LNCaP clone FGC (cell line): ENCODE data around the gene GRHL1.

ENCODE experiments used
- DNase-seq: peaks from one replicate; pipeline ENCODE4 v3.0.0-alpha.2; 2011; ENCODE audit warnings: low read depth
- H3K4me3 ChIP-seq: 2 replicates; pipeline ENCODE4 v1.5.1; 2011; ENCODE audit warnings: mild to moderate bottlenecking, low read depth, low read length, control low read depth
- CTCF ChIP-seq: IDR thresholded peaks from 2 replicates; pipeline ENCODE4 v1.5.1; 2012; ENCODE audit warnings: mild to moderate bottlenecking; ENCODE audit not compliant: control insufficient read depth, insufficient read depth; ENCODE audit errors: extremely low read depth

GRHL1 gene

DNA sequence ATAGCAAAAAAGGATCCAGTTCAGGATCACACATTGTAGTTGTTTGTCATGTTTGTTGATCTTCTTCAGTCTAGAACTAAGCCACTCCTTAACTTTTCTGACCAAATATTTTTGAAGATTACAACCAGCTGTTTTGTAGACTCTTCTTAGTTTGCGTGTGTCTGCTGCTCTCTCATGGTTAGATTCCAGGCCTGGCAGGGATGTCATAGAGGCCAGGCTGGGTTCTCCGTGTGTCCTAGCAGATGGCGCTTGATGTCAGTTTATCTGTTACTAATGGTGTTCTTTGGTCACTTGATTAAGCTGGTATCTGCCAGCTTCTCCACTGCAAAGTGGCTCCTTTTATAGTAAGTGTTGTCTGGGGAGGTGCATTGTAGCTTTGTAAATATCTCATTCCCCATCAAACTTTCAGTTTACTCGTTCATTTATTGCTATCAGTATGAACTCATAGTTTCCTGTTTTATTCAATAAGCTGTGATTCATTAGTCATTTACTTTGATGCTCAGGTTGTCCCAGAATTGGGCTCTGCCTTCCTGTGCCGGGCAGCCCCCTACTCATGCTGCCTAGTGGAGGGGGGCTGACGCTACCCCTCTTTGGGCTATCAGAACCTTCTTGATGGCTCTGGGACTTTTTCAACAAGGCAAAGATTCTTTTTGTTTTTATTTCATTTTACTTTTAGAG, 42.1 kb downstream of the GRHL1 start:
- no peak overlapping the region for H3K4me3 ChIP-seq
- no peak for TF ChIP-seq CTCF

DNA sequence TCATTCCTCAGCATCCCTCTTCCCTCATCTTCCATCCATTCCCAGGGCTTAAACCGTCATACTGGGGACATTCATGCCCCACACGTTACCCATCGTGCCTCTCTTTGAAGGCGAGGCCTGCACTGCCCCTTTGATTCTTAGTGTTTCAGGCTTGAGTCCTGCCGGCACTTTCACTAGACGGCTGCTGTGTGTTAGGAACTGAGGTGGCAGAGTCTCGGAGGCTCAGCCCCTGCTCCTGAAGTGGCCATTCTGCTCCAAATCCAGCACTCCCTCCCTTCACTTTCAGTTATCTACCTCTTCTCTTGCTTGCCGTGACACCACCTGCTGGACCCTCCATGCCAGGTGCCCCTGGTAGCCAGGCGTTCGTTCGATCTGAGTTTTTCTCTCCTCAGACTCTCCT, 43.0 kb downstream of the GRHL1 start:
- no peak for DNase-seq
- no peak for TF ChIP-seq CTCF
- no peak overlapping the region for H3K4me3 ChIP-seq

More for the DNA sequence above, 42.1 kb downstream of the GRHL1 start:
- DNase-seq, result no peak

DNA sequence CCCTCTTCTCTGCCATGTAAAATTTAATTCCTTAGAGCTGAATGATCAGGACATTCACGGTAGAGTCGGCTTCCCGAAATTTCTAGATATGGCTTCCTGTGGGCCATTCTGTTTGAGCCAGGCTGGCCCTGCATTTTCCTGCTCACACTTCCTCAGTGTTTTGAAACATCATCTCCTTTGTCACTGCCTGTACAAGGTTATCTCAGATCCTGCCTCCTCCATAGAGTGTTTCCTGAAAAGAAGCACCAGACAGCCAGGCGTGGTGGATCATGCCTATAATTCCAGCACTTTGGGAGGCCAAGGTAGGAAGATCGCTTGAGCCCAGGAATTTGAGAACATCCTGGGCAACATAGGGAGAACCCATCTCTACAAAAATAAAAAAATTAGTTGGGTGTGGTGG, 43.6 kb downstream of the GRHL1 start:
- no peak for DNase-seq
- TF ChIP-seq CTCF, result no peak
- no peak overlapping the region for H3K4me3 ChIP-seq

DNA sequence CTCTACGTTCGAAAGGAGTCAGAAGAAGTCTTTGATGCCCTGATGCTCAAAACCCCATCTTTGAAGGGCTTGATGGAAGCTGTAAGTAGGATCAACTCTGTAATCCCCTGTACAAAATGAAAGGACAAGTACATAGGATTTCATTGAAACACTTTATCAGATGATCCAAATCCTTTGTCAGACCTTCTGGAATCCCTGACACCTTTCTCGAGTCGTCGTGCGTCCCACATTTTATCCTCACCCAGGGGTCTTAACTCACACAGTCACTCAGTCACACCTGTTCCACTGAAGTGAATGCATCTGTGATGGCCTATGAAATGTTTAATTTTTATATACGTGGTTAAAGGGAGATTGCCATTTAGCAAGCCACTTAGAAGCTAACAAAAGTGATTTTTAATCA, 44.8 kb downstream of the GRHL1 start:
- no peak for DNase-seq
- no peak for TF ChIP-seq CTCF
- no peak overlapping the region for H3K4me3 ChIP-seq

- no peak for TF ChIP-seq CTCF
- no peak for DNase-seq
- no peak overlapping the region for H3K4me3 ChIP-seq
These were observed 46.4 kb downstream of the GRHL1 start for GRCh38 chr2:9997936-9998335.

GRCh38 chr2:9998916-9999654, 47.6 kb downstream of the GRHL1 start:
- no peak for DNase-seq
- TF ChIP-seq CTCF, result no peak
- H3K4me3 ChIP-seq, result no peak overlapping the region

GRCh38 chr2:9999693-10000092, 48.2 kb downstream of the GRHL1 start:
- no peak for TF ChIP-seq CTCF
- H3K4me3 ChIP-seq, result no peak overlapping the region
- DNase-seq, result no peak
